GM18867 (cell line): ENCODE data around the gene MGST2.

Source experiments
- ATAC-seq: cut with Tn5 transposase; IDR thresholded peaks from one replicate; pipeline ENCODE4 v1.9.1; 2021; ENCODE audit warnings: mild to moderate bottlenecking, moderate library complexity; ENCODE audit not compliant: unreplicated experiment

MGST2 gene

DNA sequence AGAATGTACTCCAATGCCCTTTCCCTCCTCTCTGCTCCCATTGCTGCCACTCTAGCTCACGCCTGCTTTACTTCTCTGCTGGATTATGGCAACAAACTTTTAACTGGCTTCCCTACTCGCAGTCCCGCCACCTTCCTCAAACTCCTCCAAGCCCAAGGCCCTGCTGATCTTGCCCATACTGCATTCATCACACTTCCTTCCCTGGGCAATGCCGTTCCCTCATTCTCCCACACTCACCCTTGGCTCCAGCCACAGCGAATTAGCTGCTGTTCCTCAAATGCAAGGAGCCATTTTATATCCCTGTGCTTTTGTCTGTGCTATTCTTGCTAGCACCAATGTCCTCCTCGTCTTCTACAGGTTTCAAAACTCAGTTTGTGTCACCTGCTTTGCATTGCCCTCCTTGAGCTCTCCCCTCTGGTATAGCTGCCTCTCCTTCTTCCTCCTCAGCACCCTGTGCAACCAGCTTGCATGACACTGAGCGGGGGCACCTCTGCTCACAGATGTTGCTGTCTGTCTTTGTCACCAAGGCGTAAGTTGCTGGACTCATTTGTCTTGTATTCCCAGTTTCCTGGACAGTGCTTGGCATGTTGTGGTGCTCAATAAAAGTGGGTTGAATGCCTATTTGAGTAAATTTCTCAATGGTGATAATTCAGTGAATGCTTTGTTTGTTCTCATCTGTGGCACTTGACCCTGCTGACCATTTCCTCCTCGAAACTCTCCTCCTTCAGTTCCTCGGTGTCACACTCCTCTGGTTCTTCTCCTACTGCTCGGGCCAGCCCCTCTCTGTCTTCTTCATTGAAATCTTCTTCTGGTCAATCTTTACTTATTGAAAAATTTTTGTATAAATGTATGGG is 22.4 kb upstream of the MGST2 start:
- ATAC-seq: no peak

DNA sequence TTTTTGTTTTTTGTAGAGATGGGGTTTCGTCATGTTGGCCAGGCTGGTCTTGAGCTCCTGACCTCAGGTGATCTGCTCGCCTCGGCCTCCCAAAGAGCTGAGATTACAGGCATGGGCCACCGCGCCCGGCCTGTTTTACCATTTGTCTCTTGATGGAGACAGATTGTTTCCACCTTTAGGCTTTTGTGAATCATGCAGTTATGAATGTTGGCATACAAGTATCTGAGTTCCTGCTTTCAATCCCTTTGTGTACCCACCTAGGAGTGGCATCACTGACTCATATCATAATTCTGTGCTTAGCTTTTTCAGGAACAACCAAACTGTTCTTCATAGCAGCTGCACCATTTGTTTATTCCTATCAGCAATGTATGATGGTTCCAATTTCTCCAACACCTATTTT is 20.2 kb upstream of the MGST2 start:
- no peak for ATAC-seq

DNA sequence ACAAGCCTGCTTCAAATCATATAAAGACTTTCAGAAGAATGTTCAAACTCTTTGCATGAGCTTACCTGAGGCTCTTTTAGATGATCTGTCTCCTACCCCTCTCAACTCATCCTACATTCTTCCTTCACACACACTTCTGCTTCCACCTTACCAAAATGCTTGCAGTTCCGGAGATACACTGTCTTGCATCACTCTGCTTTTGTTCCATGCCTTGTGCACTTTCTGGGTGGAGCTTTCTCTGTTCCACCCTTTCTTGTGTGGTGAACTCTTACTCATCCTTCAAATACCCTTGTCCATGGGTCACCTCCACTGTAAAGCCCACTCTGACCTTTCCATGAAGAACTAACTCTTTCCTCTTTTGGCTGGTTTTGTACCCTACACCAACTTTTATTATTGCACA is 18.4 kb upstream of the MGST2 start:
- no peak for ATAC-seq

DNA sequence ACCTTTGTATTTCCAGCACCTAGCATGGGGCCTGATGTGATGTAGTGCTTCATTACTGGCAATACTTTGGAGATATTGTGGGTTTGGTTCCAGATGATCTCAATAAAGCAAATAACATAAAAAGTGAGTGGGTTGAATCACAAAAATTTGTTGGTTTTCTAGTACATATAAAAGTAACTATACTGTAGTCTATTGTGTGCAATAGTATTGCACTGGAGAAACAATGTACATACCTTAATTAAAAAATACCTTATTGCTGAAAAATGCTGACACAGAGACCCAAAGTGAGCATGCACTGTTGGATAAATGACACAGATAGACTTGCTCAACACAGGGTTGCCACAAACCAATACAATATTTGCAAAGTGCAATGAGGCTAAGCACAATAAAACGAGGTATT is 17.7 kb upstream of the MGST2 start:
- no peak for ATAC-seq

DNA sequence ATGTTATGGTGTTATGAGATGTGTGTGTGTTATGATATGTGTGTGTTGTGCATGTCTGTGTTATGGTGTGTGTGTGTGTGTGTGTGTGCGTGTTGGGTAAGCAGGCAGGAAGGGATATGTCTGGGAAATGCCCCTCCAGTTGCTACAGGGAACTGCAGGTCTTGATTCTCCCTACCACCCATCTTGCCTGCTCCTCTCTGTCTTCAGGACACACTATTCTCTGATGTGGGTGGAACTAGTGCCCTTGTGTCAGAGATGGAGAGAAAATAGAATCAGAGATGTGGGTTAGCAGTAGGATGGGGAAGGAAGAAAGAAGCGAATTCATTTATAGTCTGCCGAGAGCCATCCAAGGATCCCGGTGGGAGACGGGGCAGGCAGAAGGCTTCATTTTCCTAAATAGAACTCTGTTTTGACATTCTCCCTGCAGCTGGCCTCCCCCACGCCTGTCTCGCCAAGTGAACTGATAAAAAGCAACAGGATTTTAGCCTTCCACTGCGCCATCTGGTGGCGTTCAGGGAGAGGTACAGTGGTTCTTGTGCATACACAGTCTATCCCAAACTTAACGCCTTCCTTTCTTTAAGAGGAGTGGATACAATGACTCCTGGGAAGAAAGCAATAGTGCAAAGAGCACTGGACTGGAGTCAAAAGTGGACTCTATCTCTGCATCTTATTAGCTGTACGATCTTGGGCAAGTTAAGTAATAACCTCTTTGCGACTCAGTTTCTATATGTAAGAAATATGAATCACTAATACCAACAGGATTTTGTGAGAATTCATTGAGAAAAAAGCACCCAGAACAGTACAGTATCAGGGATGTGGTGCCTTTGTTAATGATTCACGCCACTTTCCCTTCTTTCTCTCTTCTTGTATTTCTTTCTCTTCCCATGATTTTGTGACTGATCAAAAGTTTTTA is 14.1 kb upstream of the MGST2 start:
- ATAC-seq: peak; percentile 92

DNA sequence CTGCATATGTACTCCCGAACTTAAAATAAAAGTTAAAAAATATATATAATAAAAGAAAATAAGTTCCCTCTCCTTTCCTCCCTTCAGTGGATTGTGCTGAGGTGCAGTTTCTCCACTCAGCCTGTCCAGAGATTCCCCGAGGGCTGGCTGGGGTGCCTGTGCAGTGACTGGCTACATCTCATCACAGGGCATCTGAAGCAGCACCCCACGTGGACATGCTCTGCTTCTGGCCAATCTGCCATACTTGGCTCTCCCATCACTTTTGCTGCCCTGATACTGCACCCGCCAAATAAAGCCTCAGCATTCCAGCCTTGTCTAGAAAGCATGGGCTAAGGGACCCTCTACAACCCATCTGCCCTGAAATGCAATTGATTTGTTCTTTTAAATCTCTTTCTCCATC is 11.1 kb upstream of the MGST2 start:
- ATAC-seq: no peak

DNA sequence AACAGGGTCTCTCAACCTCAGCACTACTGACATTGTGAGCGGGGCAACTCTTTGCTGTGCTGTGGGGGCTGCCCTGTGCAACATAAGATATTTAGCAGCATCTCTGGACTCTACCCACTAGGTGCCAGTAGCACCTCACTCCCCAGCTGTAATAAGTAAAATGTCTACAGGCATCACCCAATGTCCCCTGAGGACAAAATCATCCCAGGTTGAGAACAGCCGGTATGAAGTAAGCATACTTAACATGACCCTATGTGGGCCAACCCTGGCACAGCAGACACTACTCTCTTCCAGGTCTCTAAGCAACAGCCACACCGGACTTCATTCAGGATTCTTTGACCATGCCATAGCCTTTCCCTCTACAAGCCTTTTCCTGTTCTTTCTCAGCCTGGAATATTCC is 10.5 kb upstream of the MGST2 start:
- ATAC-seq: no peak

DNA sequence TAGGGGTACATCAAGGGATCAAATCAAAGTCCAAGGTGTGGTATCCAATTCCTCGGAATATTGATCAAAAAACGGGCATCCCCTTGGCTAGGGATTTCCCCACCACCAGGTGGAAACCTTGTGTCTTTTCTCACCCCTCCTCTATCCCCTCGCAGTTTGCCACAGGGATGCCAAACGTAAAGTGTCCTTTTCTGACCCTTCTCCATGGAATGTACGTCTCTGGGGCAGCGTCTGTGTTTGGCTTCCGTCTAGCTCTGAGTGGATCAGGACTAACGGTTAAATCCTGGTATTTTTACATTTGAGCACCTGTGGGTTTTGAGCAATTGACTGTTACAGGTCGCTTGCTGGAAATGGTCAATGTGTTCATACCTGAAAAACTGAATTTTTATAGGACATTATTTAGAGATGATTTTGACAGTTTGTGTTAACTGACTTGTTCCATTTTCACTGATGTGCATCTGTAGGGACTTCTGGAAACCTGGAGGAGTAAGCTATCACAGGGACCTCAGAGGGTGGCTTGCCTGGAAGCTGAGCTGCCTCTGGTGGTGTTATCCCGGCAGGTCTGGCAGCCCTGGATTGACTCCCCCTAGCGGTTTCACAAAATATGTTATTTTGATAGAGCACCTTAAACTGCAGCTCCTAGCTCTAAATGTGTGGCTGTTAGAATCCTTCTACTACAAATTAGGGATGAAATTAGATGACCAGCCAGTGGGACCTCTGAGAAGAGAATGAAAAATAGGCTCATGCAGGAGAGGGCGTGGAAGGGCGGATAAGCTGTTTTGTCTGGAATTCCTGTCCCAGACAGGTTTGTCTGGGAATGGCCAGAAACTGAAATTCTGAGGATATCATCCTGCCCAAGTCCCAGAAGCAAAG is 8.8 kb upstream of the MGST2 start:
- peak; percentile 79 for ATAC-seq

DNA sequence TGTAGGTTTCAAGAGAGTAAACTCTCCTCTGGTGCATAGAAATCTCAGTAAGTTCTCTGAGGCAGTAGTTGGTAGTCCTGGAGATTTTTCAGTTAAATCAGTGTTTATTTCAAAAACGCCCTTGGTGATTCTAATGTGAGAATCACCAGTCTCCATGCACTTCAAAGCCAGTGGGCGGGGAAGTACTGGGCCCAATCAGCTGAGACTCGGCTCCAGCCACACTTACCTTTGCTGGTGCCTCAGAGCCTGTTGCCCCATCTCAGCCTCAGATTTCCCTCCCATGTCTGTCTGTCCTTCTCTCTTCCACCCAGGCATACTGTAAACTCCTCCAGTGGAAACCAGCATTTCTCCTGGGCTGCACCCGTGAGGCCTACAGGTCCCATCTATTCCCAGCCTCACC is 7.4 kb upstream of the MGST2 start:
- no peak for ATAC-seq

DNA sequence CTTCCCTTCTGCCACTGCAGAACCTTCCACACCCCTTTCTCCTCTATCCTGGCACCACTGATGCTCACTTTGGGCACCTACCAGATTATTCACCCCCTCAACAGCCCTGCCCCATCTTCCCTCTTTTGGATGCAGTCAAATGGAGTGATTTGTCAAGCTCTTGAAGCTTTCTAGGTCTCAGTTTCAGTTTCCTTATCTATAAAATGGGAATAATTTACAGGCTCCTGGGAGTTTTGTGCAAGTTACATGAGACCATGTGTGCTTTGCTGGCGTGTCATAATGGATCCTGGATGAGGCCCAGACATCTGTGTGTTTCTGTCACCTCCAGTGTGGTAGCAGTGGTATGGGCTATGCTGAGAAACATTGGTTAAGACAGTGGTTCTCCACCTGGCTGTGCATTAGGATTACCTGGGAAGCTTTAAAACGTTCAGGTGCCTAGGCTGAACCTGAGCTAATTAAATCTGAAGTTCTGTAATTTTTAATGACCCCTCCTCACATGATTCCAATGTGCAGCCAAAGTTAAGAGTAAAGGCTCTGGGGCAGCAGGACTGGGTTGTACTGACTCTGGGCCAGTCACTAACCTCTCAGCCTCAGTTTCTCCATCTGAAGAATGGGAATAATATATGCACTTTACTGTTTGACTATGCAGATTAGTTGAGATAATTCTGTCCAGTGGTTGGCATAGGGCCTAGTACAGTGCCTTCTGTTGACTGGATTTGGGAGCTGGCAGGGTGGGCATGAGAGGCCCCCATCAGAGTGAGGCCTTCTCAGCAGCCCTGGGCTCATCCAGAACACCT is 6.8 kb upstream of the MGST2 start:
- no peak for ATAC-seq

DNA sequence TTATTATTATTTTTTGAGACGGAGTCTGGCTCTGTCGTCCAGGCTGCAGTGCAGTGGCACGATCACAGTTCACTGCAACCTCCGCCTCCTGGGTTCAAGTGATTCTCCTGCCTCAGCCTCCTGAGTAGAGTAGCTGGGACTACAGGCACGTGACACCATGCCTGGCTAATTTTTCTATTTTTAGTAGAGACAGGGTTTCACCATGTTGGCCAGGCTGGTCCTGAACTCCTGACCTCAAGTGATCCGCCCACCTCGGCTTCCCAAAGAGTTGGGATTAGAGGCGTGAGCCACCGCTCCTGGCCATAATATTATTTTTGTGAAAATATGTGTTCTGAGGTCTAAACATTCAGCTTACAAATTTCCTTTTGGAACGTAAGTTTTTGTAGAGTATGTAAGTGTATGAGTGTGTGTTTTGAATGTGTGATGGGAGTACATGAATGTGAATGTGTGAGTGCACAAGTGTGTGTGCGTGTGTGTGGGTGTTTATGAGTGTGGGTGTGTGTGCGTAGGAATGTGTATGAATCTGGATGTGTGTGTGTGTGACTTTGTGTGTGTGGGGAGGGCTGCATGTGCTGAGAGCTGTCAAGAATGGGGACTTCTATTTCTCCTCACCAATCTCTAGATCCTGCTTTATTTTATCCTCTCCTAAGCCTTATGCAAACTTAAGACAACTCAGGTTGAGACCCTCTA is 5.7 kb upstream of the MGST2 start:
- ATAC-seq: no peak

DNA sequence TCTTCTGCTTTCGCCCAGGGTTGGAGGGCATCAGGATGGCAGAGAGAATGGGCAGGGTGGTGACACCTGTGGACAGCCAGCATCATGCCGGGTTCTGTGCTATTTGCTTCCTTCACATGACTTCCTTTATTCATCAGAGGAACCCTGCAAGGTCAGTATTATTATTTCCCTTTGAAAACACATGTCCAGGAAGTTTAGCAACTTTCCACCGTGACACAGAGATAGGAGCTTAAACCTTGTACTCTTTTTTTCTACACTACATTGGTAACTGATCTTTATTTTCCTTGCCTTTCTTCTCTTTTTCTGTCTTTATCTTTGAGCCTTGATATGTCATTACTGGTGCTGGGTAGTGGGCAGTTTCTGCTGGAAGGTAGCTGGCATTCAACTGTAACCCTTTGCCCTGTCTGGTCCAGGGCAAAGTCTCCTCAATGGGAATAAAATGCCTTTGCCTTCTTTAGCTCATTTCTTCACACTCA is 5.0 kb upstream of the MGST2 start:
- ATAC-seq: no peak

DNA sequence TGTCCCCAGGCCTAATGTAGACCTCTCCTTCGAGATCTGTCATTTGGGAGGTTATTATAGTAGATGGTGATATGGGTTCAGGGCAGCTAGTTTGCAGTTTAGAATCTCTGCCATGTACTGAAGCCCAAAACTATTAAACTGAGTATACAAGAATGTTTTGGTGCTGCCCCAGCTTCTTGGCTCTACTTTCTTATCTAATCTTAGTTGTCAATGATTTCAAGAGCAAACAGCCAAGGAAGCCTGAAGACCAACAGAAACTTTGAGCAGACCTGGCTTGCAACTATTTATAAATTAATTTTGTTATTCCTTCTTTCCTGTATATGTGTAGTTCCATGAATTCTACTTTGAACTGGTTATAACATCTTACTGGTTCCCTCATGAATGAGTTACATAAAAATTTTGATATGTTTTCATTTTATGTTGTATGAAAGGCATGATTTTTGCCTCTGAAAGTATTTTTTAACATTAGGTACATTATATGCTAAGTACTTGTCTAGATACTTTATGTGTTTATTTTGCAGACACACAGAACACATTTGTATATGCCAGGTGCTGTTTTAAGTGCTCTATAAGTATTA is 2.0 kb upstream of the MGST2 start:
- no peak for ATAC-seq

DNA sequence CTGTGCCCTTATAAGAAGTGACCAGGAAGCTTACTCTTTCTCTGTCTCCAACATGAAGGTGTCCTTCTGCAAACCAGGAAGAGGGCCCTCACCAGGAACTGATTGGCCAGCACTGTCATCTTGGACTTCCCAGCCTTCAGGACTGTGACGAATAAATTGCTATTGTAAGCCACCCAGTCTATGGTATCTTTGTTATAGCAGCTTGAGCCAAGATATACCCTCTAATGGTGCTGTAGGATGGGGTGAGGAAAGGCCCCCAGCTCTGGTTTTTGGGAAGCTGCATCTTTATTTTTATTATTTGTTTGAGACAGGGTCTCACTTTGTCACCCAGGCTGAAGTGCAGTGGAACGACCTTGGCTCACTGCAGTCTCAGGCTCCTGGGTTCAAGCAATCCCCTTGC is 1.2 kb upstream of the MGST2 start:
- ATAC-seq: no peak

DNA sequence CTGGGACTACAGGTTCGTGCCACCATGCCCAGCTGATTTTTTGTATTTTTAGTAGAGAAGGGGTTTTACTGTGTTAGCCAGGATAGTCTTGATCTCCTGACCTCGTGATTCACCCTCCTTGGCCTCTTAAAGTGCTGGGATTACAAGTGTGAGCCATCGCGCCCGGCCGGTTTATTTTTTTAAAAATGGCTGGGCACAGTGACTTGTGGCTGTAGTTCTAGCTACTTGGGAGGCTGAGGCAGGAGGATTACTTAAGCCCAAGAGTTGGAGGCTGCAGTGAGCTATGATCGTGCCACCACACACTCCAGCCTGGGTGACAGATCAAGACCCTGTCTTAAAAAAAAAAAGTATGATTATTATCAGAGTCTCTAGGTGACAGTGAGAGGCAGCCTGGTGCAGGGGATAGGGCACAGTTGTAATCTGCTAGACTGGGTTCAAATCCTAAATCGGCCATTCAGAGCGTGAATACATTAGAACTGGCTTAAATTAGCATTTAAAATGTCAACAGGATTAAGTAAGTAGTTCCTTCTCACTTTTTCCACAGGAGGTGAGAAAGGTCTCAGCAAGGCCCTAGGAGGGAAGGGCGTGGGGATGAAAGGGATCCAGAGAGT is 435 bp upstream of the MGST2 start:
- no peak for ATAC-seq

DNA sequence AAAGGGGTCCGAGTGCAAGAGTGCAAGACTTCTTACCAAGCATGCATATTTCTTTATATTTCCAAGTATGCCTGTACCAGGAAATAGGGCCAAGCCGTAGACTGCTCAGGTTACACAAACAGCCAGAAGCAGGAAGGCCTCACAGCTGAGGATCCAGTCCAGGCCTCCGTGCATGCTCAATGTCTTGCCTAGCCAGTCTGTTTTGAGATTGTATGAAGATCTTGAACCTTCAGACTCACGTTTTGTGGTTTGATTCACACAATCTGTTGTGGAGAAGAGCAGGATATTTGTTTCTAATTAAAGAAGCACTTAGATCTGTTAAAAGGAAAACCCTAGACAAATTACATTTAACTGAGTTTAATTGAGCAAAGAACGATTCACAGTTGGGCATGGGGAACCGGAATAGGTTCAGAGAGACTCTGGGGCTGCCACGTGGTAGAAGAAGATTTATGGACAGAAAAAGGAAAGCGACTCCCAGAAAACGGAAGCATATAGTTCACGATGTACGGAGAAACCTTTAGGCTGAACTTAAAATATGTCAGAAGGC is 1.2 kb downstream of the MGST2 start:
- no peak for ATAC-seq

DNA sequence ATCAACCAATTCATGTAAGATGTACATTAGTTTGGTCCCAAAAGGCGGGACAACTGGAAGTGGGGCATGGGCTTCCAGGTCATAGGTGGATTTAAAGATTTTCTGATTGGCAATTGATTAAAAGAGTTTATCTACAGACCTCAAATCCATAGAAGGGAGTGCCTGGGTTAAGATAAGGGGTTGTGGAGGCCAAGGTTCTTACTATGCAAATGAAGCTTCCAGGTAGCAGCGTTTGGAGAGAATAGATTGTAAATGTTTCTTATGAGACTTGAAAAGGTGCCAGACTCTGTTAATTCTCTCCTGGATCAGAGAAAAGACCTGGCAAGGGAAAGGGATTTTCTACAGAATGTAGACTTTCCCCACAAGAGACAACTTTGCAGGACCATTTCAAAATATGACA is 2.4 kb downstream of the MGST2 start:
- no peak for ATAC-seq

DNA sequence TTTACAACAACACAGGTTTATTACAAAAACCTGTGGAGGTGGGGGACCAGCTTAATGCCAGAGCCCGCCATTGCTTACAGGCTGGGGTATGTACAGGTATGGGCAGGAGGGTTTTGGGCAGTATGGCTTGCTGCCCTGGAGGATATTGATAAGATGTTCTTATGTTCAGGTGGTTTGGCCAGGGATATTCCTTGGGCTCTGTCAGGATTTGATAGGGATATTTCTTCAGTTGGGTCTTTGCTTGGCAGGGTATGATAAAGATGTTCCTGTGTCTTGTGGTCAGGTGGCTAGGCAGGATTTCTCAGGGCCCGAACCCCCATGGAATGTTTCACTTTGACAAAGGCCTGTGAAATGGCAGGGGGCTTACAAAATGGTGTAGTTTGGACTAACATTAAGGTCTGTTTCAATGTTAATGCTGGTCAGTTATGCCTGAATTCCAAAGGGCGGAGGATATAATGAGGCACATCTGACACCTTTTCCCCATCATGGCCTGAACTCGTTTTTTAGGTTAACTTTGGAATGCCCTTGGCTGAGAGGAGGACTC is 3.1 kb downstream of the MGST2 start:
- no peak for ATAC-seq
